Ramos (cell line): ENCODE data around the gene PAPSS2.

Source experiments
- in situ Hi-C: fragments of 300-500 bp; cut with MboI; formaldehyde crosslinking; loops from one replicate; pipeline ENCODE4 v1.14.3; 2022; ENCODE audit warnings: low sequenced_read_pairs; ENCODE audit not compliant: unreplicated experiment

Gene PAPSS2

GRCh38 chr10:87696922-87697745, 37.5 kb downstream of the PAPSS2 start:
- in situ Hi-C loops, result no loop called here

- in situ Hi-C loops, result no loop called here
Measured at GRCh38 chr10:87700031-87700796, 40.5 kb downstream of the PAPSS2 start.

GRCh38 chr10:87702260-87702972, 42.7 kb downstream of the PAPSS2 start:
- in situ Hi-C loops, result no loop called here

GRCh38 chr10:87702973-87703294, 43.3 kb downstream of the PAPSS2 start:
- in situ Hi-C loops, result no loop called here

- in situ Hi-C loops, result no loop called here
Measured at GRCh38 chr10:87703771-87704170, 44.1 kb downstream of the PAPSS2 start.

DNA sequence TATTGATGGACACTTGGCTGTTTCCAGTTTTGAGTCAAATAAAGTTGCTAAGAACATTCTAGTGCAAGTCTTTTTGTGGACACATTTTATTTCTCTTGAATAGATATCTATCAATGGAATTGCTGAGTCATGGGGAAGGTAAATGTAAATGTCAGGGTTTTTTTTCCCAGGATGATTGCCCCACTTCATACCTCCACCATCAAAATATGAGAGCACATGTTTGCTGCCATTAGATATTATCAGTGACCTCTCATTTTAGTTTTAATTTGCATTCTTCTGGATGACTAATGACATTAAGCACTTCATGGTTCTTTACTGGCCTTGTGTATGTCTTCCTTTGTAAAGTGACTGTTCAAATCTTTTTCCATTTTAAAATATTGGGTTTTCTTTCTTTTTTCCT, 45.7 kb downstream of the PAPSS2 start:
- in situ Hi-C loops, result no loop called here

GRCh38 chr10:87706731-87707130, 47.1 kb downstream of the PAPSS2 start:
- in situ Hi-C loops, result no loop called here

DNA sequence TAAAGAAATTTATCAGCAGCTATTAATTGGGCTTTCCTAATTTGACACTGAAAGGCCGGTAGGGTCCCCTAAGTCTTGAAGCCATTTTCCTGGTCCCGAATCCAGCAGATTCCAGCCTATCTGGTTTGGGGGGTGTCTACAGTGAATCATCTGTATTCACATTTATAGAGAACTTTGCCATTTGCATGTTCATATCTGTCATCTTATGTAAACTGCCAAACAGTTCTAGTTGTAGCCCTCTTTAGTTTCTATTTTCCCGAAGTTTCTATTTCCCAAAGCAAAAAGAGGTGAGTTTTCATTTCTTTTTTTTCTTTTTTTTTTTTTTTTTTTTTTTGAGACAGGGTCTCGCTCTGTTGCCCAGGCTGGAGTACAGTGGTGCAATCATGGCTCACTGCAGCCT, 47.6 kb downstream of the PAPSS2 start:
- in situ Hi-C loops, result no loop called here

DNA sequence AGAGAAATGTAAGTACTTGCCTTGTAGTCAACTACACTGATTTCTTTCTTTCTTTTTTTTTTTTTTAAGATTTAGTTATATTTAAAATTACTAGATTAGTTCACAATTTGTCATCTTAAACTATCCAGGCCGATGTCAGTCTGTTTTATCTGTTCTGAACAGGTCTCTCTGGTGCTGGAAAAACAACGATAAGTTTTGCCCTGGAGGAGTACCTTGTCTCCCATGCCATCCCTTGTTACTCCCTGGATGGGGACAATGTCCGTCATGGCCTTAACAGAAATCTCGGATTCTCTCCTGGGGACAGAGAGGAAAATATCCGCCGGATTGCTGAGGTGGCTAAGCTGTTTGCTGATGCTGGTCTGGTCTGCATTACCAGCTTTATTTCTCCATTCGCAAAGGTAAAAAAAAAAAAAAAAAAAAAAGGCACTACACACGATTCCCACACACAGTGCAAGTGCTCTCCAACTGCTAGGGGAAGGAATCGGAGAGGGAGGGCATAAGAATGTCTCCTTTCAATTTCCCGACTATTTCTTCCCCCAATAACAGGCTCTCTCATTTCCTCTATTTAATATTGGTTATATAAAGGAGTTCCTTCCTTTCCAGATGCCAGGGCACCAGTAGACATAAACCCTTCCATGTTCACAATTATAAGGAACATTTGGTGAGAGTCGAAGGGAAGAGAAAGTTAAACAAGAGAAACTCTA, 53.4 kb downstream of the PAPSS2 start:
- in situ Hi-C loops, result no loop called here

GRCh38 chr10:87713707-87714106, 54.0 kb downstream of the PAPSS2 start:
- in situ Hi-C loops, result no loop called here

- in situ Hi-C loops, result no loop called here
Measured at GRCh38 chr10:87715552-87716347, 56.1 kb downstream of the PAPSS2 start.

GRCh38 chr10:87716348-87716670, 56.6 kb downstream of the PAPSS2 start:
- in situ Hi-C loops, result no loop called here

- in situ Hi-C loops, result no loop called here
Measured at GRCh38 chr10:87720665-87721064, 61.0 kb downstream of the PAPSS2 start.

GRCh38 chr10:87721781-87722180, 62.1 kb downstream of the PAPSS2 start:
- in situ Hi-C loops, result no loop called here

- in situ Hi-C loops, result no loop called here
Measured at GRCh38 chr10:87722716-87723115, 63.0 kb downstream of the PAPSS2 start.

DNA sequence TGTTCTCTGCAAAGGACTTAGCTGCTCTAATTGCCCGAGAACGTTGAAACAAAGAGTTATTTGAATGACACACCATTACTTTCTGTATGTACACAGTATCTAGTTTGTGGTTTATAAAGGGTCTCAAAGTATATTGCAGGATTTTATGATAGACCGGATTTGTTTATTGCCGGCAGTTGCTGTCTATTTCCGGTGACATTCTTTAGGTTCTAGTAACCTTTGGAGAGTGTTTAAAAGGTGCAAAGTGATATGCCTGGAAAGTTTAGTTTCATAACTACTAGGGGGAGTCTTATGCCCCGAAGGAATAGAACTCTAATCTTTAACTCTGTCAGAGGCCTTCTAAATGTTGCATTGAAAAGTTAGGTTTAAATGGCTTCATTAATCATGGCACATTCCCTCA, 63.8 kb downstream of the PAPSS2 start:
- in situ Hi-C loops, result no loop called here

- in situ Hi-C loops, result no loop called here
Measured at GRCh38 chr10:87724789-87725188, 65.1 kb downstream of the PAPSS2 start.

DNA sequence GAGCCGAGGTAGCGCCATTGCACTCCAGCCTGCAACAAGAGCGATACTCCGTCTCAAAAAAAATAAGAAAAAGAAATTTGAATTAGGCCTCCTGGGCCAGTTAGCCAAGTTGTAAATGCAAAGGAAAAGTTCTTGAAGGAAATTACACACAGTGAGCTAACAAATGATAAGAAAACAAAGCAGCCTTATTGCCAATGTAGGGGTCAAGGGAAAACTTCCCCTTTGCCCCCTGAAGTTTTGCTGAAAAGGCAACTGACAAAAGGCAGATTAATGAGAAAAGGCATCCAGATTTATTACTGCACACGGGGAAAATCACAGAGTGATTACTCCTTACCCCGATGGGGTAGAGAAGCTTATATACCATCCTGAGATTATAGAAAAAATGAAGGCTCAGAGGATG, 70.3 kb downstream of the PAPSS2 start:
- in situ Hi-C loops, result loop anchor here (10.0 kb wide), 1 partner anchor 75 kb away; the partner anchor contains the start of gene PAPSS2

- in situ Hi-C loops, result loop anchor here (10.0 kb wide), 1 partner anchor 78 kb away; the partner anchor contains the start of gene PAPSS2
Measured at GRCh38 chr10:87733081-87733480, 73.4 kb downstream of the PAPSS2 start.
